Transverse colon (tissue), 4 donors: Measurements from ENCODE around the gene EYS. TPM values are rescaled to one million over a fixed set of nuclear protein-coding genes. Genes with fewer than 3 reads are reported as not detected.

Source experiments
- DNase-seq: peaks from one replicate; pipeline ENCODE4 v3.0.0-alpha.2; 2019
- H3K27ac ChIP-seq, 4 donors: fragments of 200-600 bp; sonication (generic); 2 replicates each; pipeline ENCODE4 v1.5.1; 2016 to 2018; ENCODE audit warnings: inconsistent platforms in 4 of 4
- H3K27me3 ChIP-seq: fragments of 200-600 bp; sonication (generic); 2 replicates; pipeline ENCODE4 v1.5.1; 2017; ENCODE audit warnings: inconsistent platforms
- H3K36me3 ChIP-seq, 4 donors: fragments of 200-600 bp; sonication (generic); 2 replicates each; pipeline ENCODE4 v1.5.1; 2017 to 2019; ENCODE audit warnings: inconsistent platforms in 4 of 4
- H3K4me1 ChIP-seq, 4 donors: fragments of 200-600 bp; sonication (generic); 2 replicates each; pipeline ENCODE4 v1.5.1; 2017 to 2020; ENCODE audit warnings: inconsistent platforms in 4 of 4
- H3K4me3 ChIP-seq, 4 donors: fragments of 200-600 bp; sonication (generic); 1 replicate in 1 of 4; 2 replicates in 3 of 4; pipeline versions ENCODE4 v1.5.1 to v1.6.1; 2017 to 2019; ENCODE audit warnings: inconsistent platforms in 4 of 4
- H3K9me3 ChIP-seq, 2 donors: fragments of 200-600 bp; sonication (generic); 2 replicates each; pipeline ENCODE4 v1.5.1; 2017 to 2019; ENCODE audit warnings: inconsistent platforms in 2 of 2
- EP300 ChIP-seq: sonication (generic); formaldehyde crosslinking; IDR thresholded peaks from one replicate; pipeline ENCODE4 v1.6.1; 2017; ENCODE audit warnings: antibody characterized with exemption, low read depth
- POLR2A ChIP-seq: fragments of 450-650 bp; IDR thresholded peaks from one replicate; pipeline ENCODE4 v1.6.1; 2016; ENCODE audit warnings: antibody characterized with exemption, mild to moderate bottlenecking, moderate library complexity
- POLR2AphosphoS5 ChIP-seq, 3 donors: sonication (generic); formaldehyde crosslinking; IDR thresholded peaks; one replicate each; pipeline ENCODE4 v1.6.1; 2016; ENCODE audit warnings: antibody characterized with exemption in 3 of 3
- WGBS, 2 donors: methylation state at CpG; one replicate each; pipeline ENCODE4 v1.1.5; 2018; ENCODE audit warnings: low coverage in 1 of 2; 5-methylcytosine and 5-hydroxymethylcytosine counted together
- in situ Hi-C, 4 donors: fragments of 200-750 bp; cut with MboI; loops; one replicate each; pipeline versions ENCODE4 v1.15.0 to v1.15.1; 2017; ENCODE audit warnings: low sequenced_read_pairs in 3 of 4, low pct_ligation_motif_present in 1 of 4, low pct_unique_long_range_greater_than_20kb in 1 of 4
- intact Hi-C: fragments of 100-400 bp; cut with DNase I; formaldehyde crosslinking; loops from one replicate; pipeline ENCODE4 v1.15.1; 2023; ENCODE audit warnings: low total_unique reads
- total RNA-seq, 4 donors: library from RNA; depleted of rRNA; stranded (reverse); fragments of >200 nt; gene quantifications; one replicate each; pipeline ENCODE4 v1.1.0, GENCODE V29; 2016
- TF ChIP-seq, protein P1 (sequence below), 5 experiments: fragments of 200-600 bp in 3 of 5; fragments of 450-650 bp in 2 of 5; sonication (generic) in 3 of 5; IDR thresholded peaks; 1 replicate in 2 of 5; 2 replicates in 3 of 5; pipeline ENCODE4 v1.5.1; 2016 to 2017; ENCODE audit warnings: antibody characterized with exemption in 5 of 5, inconsistent platforms in 3 of 5, mild to moderate bottlenecking in 2 of 5, moderate library complexity in 1 of 5

Gene EYS
- total RNA-seq, 4 donors from 2014 or later = 0.41 TPM; not detected in 3

GRCh38 chr6:64630901-64631300 lies 1076.1 kb downstream of the EYS start:
- in situ Hi-C loops = no loop called here
- TF ChIP-seq EP300 (no peak), POLR2A (no peak), POLR2AphosphoS5 (IDR thresholded peaks at IDR 0.05) (no peak)
- TF ChIP-seq, protein P1, sequence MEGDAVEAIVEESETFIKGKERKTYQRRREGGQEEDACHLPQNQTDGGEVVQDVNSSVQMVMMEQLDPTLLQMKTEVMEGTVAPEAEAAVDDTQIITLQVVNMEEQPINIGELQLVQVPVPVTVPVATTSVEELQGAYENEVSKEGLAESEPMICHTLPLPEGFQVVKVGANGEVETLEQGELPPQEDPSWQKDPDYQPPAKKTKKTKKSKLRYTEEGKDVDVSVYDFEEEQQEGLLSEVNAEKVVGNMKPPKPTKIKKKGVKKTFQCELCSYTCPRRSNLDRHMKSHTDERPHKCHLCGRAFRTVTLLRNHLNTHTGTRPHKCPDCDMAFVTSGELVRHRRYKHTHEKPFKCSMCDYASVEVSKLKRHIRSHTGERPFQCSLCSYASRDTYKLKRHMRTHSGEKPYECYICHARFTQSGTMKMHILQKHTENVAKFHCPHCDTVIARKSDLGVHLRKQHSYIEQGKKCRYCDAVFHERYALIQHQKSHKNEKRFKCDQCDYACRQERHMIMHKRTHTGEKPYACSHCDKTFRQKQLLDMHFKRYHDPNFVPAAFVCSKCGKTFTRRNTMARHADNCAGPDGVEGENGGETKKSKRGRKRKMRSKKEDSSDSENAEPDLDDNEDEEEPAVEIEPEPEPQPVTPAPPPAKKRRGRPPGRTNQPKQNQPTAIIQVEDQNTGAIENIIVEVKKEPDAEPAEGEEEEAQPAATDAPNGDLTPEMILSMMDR (IDR thresholded peaks at IDR 0.05) = no peak
- 9 to 14% methylated on average over 2 of the region's 2 CpGs for WGBS, 2 donors
- Histone ChIP-seq H3K4me3 (no peak overlapping the region), H3K9me3 (no peaks in the 10 kb centered on the region), H3K27me3 (no peaks in the 10 kb centered on the region), H3K36me3 (no peaks in the 10 kb centered on the region), H3K4me1 (no peaks in the 10 kb centered on the region), H3K27ac (no peak overlapping the region)
- intact Hi-C loops = no loop called here
- no peak for DNase-seq

GRCh38 chr6:64622944-64623343 lies 1084.1 kb downstream of the EYS start:
- 29% methylated on average over 1 of the region's 1 CpG for WGBS, 2 donors

GRCh38 chr6:64602993-64603392 lies 1104.0 kb downstream of the EYS start:
- Histone ChIP-seq H3K27me3 (no peaks in the 10 kb centered on the region), H3K27ac (no peak overlapping the region), H3K4me1 (no peaks in the 10 kb centered on the region), H3K9me3 (no peaks in the 10 kb centered on the region), H3K4me3 (no peak overlapping the region), H3K36me3 (no peaks in the 10 kb centered on the region)
- no peak for DNase-seq
- TF ChIP-seq POLR2AphosphoS5 (IDR thresholded peaks at IDR 0.05) = no peak
- TF ChIP-seq, protein P1 (IDR thresholded peaks at IDR 0.05) = no peak
- TF ChIP-seq EP300 = no peak
- no peak for TF ChIP-seq POLR2A
- intact Hi-C loops (no loop called here), in situ Hi-C loops (no loop called here)
- WGBS, 2 donors = 56 to 86% methylated on average over 1 of the region's 1 CpG

More at GRCh38 chr6:64622944-64623343, 1084.1 kb downstream of the EYS start:
- Histone ChIP-seq H3K4me1 (no peaks in the 10 kb centered on the region), H3K4me3 (no peak overlapping the region), H3K36me3 (no peaks in the 10 kb centered on the region), H3K27me3 (no peaks in the 10 kb centered on the region), H3K9me3 (no peaks in the 10 kb centered on the region), H3K27ac (no peak overlapping the region)
- DNase-seq = no peak
- in situ Hi-C loops = no loop called here
- no peak for TF ChIP-seq POLR2A
- intact Hi-C loops = no loop called here

DNA sequence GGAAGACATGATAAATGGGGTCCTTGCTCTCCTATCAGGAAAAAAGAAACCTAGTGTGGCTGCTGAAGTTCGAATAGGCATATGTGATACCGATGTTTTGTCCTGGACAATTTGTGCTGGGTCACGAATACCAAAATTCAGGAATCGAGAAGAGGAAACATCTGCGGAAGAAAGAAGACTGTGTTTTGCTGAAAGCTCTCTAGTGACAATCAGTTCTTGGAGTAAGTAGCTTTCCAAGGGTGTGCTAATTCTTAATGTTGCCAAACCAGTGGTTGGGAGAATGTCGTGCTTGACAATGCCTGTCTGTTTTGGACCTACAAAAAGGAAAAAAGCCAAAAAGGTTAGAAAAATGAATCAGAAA lies 1115.4 kb downstream of the EYS start:
- H3K9me3 ChIP-seq = peaks cover 0 to 3% of the 10 kb centered on the region in 2 donors
- no peaks in the 10 kb centered on the region for H3K27me3 ChIP-seq
- DNase-seq = no peak
- no peak overlapping the region for H3K27ac ChIP-seq
- in situ Hi-C loops (no loop called here), intact Hi-C loops (no loop called here)
- H3K36me3 ChIP-seq = no peaks in the 10 kb centered on the region
- WGBS, 2 donors = 81 to 88% methylated on average over 6 of the region's 6 CpGs
- TF ChIP-seq, protein P1 (IDR thresholded peaks at IDR 0.05) = no peak
- TF ChIP-seq EP300 = no peak
- no peak for TF ChIP-seq POLR2AphosphoS5 (IDR thresholded peaks at IDR 0.05)
- TF ChIP-seq POLR2A = no peak
- H3K4me1 ChIP-seq = no peaks in the 10 kb centered on the region
- no peak overlapping the region for H3K4me3 ChIP-seq

GRCh38 chr6:64590965-64591675 lies 1115.9 kb downstream of the EYS start:
- in situ Hi-C loops = no loop called here
- TF ChIP-seq POLR2AphosphoS5 (IDR thresholded peaks at IDR 0.05) (no peak), POLR2A (no peak), EP300 (no peak)
- TF ChIP-seq, protein P1 (IDR thresholded peaks at IDR 0.05) = no peak
- H3K9me3 ChIP-seq = no peaks in the 10 kb centered on the region
- no peak overlapping the region for H3K27ac ChIP-seq
- no peak for DNase-seq
- WGBS, 2 donors = 61 to 75% methylated on average over 5 to 6 of the region's 6 CpGs
- no peaks in the 10 kb centered on the region for H3K4me1 ChIP-seq
- no peak overlapping the region for H3K4me3 ChIP-seq
- H3K27me3 ChIP-seq = no peaks in the 10 kb centered on the region
- H3K36me3 ChIP-seq = no peaks in the 10 kb centered on the region
- intact Hi-C loops = no loop called here
